Measurements from ENCODE around the gene ABLIM1.

Gene ABLIM1

GRCh38 chr10:114492351-114493037, 165.6 kb downstream of the ABLIM1 start:
- in situ Hi-C loops (cut with MboI; ENCODE audit: low pct_unique_long_range_greater_than_20kb, low sequenced_read_pairs, unreplicated experiment) = no loop called here
- DNase-seq (ENCODE audit: low spot score) = no peak
- TF ChIP-seq, protein P1, sequence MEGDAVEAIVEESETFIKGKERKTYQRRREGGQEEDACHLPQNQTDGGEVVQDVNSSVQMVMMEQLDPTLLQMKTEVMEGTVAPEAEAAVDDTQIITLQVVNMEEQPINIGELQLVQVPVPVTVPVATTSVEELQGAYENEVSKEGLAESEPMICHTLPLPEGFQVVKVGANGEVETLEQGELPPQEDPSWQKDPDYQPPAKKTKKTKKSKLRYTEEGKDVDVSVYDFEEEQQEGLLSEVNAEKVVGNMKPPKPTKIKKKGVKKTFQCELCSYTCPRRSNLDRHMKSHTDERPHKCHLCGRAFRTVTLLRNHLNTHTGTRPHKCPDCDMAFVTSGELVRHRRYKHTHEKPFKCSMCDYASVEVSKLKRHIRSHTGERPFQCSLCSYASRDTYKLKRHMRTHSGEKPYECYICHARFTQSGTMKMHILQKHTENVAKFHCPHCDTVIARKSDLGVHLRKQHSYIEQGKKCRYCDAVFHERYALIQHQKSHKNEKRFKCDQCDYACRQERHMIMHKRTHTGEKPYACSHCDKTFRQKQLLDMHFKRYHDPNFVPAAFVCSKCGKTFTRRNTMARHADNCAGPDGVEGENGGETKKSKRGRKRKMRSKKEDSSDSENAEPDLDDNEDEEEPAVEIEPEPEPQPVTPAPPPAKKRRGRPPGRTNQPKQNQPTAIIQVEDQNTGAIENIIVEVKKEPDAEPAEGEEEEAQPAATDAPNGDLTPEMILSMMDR (IDR thresholded peaks at IDR 0.05; ENCODE audit: extremely low read depth, insufficient read depth, missing control alignments) = no peak

GRCh38 chr10:114491933-114492332, 166.1 kb downstream of the ABLIM1 start:
- in situ Hi-C loops (cut with MboI; ENCODE audit: low pct_unique_long_range_greater_than_20kb, low sequenced_read_pairs, unreplicated experiment) = no loop called here
- TF ChIP-seq, protein P1 (IDR thresholded peaks at IDR 0.05; ENCODE audit: extremely low read depth, insufficient read depth, missing control alignments) = no peak
- DNase-seq (ENCODE audit: low spot score) = no peak

DNA sequence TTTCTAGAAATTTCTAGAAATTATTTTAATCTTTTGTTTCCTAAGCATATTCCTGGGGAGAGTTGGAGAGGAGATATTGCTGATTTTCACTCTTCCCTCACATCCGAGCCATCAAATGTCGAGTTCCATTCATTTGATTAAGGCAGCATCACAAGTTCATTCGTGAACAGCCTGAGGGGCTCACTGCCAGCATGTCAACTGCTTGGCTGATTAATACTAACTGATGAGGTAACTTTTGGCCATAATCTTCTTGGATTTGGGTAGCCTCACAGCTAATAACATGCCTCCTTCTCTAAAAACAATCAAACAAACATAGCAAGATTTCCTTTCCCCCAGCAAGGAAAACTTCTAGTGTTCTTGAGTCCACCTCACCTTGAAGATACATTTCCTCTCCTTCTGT, 166.7 kb downstream of the ABLIM1 start:
- in situ Hi-C loops (cut with MboI; ENCODE audit: low pct_unique_long_range_greater_than_20kb, low sequenced_read_pairs, unreplicated experiment) = no loop called here
- TF ChIP-seq, protein P1 (IDR thresholded peaks at IDR 0.05; ENCODE audit: extremely low read depth, insufficient read depth, missing control alignments) = no peak

DNA sequence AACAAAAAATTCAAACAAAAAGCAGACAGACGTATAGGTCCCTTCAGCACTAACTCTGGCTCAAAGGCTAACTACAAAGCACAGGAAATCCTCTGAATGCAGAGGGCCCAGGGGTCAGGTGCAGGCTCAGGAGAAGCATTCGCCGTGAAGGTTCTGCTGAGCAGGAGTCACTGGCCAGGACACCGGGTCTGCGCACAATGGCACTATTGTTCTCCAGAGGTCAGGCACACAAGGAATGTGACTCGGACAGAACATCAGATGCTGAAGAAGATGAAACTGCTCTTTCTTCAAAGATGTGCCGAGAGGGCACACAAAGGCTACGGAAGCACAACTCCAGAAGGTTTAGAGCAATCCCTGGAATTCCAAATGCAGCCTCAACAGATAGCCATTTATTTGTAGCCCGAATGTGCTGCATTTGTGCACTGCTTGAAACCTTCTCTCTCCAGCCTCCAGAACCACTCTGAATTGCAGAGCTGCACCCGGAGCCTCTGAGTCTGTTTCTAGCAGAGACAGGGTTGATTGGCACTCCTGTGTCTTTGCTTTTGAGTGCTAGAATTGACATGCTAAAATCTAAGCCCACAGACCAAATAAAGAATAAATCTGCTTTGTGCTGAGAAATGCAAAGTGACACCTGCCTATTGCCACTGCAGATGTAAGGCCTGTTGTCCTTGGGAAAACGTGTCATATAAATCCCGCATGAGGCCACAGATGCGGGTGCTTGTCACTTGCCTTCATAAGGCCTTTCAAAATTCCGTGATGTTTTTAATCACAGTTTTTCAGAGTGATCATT, 168.4 kb downstream of the ABLIM1 start:
- DNase-seq (ENCODE audit: low spot score) = no peak
- TF ChIP-seq, protein P1 (IDR thresholded peaks at IDR 0.05; ENCODE audit: extremely low read depth, insufficient read depth, missing control alignments) = no peak
- in situ Hi-C loops (cut with MboI; ENCODE audit: low pct_unique_long_range_greater_than_20kb, low sequenced_read_pairs, unreplicated experiment) = no loop called here

More for the DNA sequence above, 166.7 kb downstream of the ABLIM1 start:
- no peak for DNase-seq (ENCODE audit: low spot score)

DNA sequence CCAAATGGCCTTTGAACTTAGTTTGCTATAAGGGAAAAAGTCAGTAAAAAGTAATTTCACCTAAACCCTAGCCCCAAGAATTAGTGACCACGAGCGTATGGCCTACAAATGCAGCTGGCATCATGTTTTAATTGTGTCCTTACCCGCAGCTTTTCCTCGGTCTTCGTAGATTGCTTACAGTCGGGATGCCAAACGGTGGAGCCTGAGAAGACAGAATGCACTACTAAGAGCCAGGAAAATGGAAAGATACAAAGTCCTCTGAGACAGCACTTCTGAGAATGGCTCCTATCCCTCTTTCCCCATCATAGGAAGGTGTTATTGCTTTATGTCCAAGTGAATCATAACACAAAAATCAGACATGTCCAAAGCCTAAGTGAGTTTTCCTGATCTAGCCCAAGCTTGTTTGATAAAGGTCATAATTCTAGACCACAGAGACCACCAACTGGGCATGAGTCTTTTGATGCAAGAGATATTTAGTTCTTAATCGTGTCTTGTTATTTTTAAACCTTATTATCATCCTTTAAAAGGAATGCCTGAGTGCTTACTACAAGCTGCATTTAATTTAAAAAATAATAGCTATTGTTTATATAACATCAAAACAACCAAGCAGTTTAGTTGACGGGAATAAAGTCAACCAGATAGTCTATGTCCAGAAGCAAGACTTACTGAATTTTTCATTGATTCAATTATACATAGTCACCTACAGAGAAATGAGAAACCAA, 170.1 kb downstream of the ABLIM1 start:
- TF ChIP-seq, protein P1 (IDR thresholded peaks at IDR 0.05; ENCODE audit: extremely low read depth, insufficient read depth, missing control alignments) = no peak
- DNase-seq (ENCODE audit: low spot score) = no peak
- in situ Hi-C loops (cut with MboI; ENCODE audit: low pct_unique_long_range_greater_than_20kb, low sequenced_read_pairs, unreplicated experiment) = no loop called here

DNA sequence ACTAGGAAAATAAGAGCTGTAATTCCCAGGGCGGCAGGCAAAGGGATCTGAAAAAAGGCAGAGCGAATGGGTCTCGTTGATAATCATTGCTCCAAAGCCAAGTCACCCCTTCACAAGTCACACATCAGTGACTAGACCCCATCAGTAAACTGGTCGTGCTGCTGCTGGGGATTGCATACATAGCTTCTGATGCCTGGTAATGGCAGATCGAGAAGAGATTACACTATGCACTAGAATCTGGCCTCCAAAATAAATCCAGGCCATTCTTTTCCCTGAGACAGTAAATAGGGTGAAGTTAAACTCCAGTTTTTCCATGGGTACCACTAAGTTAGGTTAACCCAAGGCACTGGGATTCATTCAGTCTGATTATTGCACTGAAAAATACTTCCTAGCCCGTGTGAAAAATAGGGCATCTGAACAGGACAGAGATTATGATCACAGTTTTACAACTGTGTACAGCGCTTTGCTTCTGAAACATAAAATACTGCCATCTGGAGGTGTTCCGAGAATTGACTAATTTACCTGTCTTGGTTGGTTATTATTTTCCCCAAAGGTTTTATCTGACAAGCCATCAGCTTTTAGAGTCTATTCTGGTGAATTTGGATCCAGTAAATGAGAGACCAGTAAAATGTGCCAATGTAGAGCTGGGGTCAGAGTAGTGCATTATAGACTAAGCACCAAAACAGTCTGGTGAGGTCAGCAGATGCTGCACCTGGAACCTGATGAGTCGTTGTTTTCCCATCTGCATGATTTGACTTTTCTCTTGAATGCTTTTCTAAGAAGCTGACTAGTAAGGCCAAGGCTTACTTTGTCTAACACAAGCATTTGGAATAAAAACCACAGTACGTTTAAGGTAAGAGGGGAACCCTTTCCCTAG, 170.9 kb downstream of the ABLIM1 start:
- in situ Hi-C loops (cut with MboI; ENCODE audit: low pct_unique_long_range_greater_than_20kb, low sequenced_read_pairs, unreplicated experiment) = no loop called here
- TF ChIP-seq, protein P1 (IDR thresholded peaks at IDR 0.05; ENCODE audit: extremely low read depth, insufficient read depth, missing control alignments) = no peak
- DNase-seq (ENCODE audit: low spot score) = no peak

Measured in GM13977 (cell line).